GM19438 (cell line): ENCODE measurements around the gene KRT12.

Source experiments
- ATAC-seq: cut with Tn5 transposase; IDR thresholded peaks from one replicate; pipeline ENCODE4 v1.9.1; 2021; ENCODE audit warnings: low read depth; ENCODE audit not compliant: unreplicated experiment

Gene KRT12

DNA sequence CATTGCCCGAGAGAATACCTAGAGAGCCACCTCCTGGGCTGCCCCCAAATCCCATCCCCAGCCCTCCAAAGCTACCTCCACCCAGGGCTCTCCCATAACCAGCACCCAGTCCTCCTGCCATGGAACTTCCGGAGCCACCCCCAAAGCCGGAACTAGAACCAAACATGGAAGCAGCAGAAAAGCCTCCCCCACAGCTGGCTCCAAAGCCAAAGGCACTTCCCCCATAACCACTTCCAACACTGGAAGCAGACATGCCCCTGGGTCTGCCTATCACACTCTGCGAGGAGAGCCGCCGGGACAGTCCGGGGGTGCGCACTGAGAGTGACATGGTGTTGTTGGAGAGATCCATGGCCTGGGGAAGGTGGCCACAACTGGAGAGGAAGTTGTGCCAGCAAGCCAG is at the start of gene KRT12:
Gene KRT12 (minus strand): TSS at position 386 of the 400 bp plus-strand sequence. CDS start 37 bp downstream, at position 349.
- ATAC-seq = no peak

DNA sequence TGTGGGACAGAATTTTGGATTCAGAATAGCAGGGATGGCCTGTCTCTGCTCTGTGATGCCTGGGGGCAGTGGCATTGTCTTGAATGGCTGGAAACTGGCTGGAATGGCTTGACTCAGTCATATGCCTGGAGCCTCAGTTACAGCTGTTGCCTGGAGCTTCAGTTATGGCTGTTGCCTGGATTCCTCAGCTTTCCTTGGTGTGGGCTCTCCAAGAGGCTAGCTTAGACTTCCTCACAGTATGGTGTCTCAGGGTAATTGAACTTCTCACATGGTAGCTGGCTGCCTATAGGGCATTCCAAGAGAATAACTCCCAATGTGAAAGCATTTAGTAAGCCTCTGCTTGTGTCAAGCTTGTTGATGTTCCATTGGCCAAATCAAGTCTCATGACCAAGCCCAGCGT is 49.3 kb upstream of the KRT12 start:
- ATAC-seq = no peak

DNA sequence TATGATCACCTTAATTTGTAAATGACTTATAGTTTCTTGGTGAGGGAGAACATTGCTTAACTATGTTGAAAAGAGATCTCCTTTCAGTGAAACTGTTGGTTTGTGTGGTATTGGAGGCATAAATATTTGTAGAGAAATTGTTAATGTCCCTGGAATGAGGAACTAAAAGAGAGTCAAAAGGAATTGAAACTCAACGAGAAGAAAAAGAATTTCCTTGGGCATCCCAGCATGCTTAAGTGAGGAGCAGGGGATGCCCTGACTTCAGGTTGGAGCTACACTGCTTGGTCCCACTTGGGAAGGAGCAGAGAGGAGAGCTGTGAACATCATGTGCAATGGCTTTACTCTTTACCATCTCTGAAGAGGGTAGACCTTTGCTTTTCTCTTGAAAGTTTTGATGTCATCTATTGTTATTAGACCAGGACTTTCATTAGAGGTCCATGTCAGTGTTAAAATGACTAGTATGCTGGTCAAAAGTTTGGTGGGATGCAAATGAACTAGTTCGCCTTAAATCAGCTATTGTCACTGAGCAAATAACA is 48.8 kb upstream of the KRT12 start:
- ATAC-seq = no peak

DNA sequence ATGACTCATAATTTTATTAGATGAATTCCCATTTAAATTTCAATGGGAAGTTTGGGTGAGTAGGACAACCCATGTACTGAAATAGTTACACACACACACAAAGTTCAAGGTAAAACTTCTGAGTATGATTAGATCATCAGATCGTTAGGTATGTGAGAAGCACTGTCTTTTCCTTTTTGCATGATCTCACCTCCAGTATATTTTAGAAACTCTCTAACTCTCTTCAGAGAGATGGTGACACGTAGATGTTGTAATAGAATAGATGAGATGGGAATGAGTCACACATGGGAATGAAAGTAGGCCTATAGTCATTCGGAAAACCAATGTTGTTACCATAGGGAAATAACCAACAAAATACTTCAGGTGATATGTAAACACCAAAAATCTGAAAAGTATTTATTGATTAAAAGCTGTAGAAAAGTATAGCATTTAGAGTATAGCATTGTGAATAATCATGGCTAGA is 48.2 kb upstream of the KRT12 start:
- ATAC-seq = no peak

DNA sequence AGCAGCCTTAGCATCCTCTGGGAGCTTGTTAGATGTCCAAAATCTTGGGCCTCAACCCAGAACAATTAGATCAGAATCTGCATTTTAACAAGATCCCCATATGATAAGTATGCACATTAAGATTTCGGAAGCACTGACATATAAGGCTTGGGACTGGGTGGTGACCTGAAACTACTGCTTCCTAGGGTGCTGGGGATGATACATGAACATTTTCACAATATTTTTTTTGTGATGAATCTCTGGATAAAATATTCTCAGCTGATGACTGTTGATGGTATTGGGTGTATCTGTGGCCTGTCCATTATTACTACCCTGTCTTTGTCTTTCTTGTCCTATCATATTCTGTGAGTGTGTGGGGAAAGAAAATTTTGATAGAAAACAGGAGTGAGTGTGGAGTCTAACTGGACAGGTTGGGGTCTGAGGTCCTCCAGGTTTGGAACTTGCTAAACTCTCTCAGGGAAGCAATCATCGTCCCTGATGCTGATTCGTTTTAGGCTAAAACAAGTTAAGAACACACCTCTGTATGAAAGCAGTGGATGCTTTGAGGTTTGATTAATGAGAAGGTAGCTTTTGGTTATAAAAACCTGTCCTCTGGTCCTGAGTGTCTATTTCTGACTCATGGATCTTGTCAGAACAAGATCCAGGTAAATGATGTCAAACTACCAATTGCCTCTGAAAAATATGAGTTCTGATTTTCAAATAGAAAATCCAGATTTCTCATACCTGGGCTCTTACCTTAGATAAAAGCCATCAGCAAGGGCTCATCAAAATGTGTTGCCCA is 47.2 kb upstream of the KRT12 start:
- no peak for ATAC-seq

DNA sequence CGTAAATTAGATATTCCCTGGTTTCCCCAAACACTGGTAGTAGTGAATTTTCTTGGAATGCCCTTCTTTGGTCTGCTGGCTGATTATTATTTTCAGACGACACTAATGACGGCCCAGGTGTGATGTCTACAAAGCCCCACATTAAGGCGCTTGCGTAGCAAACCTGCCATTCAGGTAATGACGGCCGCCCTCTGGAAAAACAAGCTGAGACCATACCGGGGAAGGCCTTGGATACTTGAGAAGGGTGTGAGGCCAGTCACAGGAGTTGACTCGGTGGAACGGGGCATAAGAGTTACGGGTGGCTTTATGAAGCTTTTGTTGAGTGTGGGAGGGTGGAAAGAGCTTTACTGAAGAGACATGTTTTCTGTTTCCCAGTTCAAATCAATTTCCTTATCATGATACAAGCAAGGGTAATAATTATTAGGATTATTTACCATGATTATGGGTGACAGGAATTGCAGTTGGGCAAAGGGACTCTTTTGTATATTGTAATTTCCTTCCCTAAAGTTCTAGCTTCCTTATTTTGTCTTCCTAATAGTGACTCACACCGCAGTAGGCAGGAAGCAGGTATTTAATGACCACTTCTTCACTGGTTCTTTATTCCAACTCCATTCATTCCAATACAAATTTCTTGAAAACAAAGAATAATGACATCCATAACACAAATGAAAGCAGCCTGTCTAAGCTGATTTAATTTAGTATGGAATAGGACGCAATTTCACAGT is 45.6 kb upstream of the KRT12 start:
- no peak for ATAC-seq

DNA sequence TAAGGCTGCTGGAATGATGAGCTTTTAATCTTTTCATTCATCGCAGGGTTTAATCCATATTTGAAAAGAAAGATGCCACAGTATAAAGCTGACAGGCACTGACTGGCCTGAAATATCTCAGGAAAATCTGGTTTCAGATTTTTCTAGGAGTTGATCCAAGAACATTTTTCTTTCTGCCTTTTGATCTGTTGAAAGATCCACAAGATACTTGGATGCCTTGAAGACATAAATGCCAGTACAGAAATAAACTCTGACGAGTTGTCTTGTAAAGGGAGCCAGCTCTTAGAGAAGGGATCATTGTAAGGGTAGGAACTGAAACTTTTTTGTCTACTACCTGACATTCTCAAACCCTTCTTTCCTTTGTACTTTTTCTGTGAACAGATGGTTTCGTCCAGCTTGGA is 43.4 kb upstream of the KRT12 start:
- ATAC-seq = no peak

DNA sequence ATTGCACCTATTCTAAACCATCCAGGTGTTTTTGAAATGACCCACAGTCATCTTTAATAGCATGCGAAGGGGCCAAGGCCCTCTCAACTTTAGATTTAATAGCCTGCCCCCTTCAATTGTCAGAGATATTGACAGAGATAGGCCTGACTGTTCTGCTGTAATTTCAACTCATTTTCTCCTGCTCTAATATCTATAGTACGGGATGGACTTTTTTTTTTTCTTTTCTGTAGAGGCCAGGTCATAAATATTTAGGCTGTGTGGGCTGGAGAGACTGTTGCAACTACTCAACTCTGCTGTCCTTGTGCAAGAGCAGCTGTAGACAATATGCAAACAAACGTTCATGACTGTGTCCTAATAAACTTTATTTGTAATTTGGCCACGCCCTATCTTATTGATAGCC is 42.7 kb upstream of the KRT12 start:
- no peak for ATAC-seq

DNA sequence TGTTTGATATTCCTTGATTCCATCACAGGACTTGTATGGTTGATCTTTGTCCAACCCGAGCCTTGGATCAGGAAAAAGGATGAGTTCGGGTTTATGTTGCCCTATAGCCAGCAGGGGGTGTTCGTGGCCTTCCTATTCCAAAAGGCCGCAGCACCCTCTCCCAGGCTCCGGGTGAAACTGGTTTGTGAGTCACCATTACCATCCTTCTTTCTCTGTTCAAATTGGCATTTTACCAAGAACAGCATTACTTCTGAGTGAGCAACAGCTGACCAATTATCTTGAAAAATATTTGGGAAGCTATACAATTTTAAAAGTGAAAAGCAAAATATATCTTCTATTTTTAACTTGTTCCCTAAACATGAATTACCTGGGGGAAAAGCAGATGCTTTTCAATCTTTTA is 42.3 kb upstream of the KRT12 start:
- no peak for ATAC-seq

DNA sequence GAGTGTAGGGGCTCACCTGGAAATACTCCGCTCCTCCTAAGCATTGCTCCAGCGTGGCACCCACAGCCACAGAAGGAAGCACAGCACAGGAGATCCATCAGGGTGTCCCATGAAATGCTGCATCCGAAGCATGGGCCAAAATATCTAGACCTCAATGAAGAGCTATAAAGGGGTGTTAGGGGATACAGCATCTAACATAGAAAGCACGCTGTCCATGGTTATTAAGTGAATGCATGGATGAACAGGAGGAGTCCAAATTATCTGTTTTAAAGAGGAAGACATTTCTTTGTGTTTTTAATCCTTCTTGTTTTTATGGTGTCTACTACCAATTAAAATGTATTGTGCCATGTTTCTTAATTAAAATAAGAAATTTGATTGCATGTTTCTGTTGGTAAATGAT is 39.6 kb upstream of the KRT12 start:
- ATAC-seq = no peak

DNA sequence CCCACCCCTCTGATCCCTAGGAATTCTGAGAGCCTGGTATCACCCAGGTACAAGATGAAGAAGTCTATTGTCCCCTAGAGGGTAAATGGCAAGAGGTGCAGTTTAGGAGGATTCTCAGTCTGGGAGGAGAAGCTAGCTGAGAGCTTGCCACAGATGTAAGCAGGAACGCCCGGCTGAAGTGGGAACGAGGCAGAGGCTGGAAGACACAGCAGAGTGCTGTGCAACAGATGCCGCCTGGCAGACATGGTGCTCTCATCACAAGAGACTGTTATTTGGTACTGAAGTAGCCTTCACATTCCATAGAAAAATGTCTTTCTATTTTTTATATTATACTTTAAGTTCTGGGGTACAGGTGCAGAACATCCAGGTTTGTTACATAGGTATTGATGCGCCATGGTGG is 38.3 kb upstream of the KRT12 start:
- ATAC-seq = no peak

DNA sequence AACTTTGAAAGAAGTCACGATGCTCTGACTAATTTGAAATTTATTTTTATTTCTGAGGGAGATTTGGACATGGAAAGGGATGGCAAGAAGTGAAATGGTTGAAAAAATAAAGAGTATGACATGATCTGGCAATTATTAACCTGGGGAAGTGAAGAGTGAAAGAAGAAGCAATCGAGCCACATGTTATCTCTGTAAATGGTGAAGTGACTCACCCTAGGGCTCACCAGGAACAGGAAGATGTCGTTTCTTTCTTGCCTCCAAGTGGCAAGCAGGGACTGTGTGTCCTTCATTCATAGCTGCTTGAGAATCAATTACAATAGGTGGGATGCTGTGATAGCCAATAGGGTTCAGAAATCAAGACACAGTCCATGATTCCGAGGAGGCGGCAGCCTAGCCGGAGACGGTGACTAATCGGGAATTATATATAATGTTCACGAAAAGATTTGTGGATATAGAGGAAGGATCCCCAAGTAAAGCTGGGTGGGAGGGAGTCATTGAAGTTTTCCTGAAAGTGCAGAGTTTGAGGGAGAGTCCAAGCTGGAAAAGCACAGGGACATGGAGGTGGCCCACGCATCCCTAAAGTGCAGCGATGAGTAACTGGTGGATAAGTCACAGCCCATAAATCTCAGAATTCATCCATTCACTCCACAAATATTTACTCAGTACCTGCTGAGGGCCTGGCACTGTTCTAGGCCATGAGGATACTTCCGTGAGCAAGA is 36.3 kb upstream of the KRT12 start:
- ATAC-seq = no peak

DNA sequence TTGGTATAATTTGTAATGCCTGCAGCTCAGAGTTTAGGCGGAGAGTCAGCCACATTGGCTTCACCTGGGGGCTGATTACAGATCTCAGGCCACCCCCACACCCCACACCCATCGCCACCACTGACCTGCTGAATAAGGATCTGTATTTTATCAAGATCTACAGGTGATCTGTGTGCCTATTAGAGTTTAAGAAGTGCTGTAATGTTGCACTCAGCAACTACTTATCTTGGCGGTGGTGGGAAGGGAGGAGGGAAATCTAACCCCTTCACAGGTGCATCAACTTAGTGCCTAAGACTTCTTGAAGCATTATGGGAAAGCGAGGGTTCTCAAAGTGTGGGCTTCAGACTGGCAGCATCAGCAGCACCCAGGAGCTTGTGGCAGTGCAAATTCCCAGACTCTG is 35.5 kb upstream of the KRT12 start:
- no peak for ATAC-seq

DNA sequence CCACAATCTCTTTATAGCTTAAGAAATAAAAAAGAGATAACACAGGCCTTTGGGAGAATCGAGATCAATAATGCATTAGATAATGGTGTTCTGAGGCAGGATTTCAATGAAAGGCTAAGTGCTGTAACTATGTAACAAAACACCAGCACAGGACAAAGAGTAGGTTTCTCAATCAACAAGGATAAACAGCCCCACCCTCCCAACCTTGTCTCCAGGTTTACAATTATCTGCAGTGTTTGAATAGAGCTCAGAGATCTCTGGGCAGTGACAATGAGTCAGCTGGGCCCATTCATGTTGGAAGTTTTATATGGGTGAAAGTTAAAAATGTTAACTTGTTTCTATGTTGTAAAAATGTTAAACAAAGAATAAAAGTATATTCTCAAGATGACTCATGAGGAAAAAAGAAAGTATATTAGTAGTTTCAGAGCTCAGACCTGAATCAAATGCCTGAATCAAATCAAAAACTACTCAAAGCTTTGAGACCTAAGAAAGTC is 35.0 kb upstream of the KRT12 start:
- no peak for ATAC-seq

DNA sequence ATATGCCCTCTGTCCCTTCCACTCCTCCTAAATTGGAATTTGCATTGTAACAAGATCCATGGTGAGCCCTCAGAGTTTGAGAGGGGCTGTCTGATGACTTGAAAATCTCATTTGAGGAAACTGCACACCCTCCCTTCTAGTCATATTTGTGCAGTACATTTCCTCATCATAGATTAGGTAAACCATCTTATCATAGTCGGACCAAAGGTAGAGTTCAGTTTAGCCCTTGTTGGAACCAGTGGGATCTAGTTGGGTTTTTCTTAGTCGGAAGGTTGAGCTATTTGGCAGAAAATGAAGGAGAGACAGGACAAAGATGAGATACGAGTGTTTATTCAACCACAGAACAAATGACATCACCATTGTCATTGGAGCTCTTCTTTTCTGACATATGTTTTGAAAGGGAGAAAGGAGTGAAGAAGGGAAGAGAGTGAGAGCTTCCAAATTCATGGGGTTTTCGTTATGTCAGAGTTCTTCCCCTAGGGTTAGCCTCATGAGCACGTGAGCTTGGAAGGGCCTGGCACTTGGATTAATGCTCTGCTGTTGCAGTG is 33.9 kb upstream of the KRT12 start:
- no peak for ATAC-seq

DNA sequence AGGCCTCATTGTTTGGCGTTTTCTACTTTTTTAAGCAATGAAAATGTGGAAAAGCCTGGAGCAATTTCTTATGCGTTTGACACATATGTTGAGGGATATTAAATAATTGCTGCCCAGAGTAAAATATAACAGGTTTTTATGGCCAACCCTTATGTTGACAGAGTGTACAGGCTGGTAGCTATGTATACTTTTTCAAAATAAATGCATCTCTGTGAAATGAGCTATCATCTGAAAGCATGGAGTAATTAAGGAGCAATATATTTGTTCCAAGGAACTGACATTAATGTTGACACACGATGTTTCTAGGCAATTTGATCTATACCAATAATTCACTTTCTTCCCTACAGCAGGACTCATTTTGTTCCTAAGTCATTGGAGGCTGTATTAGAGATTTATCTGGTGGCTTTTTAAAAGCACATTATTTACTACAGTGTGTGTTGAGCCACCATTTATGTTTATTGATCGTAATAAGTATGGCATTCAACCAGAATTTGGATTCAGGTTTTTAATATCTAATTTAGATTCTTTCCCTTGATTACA is 30.0 kb upstream of the KRT12 start:
- ATAC-seq = no peak

DNA sequence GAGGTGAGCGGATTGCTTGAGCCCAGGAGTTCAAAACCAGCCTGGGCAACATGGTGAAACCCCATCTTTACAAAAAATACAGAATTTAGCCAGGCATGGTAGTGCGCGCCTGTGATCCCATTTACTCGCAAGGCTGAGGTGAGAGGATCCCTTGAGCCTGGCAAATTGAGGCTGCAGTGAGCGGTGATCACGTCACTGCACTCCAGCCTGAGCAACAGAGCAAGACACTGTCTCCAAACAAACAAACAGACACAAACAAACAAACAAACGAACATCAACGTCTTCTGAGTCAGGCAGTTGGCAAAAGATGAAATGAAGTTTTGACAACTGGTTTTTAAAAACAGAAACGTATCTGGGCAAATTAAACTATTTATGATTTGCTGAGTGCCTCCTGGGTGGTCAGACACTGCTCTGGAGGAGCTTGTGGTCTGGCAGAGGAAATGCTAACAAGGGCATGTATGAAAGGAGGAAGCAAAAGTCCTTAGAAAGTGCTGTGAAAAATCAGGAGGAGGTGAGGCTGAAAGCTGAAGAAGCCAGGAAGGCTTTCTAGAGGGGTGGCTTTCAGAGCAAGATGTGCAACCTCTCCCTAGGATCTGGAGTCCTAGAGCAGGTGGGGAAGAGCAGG is 28.2 kb upstream of the KRT12 start:
- no peak for ATAC-seq

DNA sequence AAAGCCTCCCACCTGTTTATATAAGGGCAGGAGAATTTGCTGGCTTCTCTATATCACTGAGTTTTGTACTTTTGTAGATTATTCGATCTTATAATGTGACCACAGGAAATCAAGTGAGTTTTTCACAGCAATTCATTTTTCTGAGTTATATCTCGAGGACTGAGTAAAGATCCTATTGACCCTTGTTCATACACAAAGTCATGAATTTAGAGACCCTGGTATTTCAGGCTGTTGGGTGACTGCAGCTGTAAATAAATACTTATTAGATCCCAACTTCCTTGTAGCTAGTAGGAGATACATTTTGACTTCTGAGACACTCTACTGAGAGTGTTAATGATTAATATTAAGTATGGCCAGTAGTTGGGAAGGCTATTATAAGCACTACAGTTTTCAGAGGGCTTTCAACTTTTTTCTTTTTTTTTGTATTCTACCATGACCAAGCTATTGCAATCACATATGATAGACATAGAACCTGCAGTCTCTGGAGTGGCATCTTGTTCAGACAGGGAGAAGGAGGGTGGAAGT is 21.2 kb upstream of the KRT12 start:
- ATAC-seq = no peak

DNA sequence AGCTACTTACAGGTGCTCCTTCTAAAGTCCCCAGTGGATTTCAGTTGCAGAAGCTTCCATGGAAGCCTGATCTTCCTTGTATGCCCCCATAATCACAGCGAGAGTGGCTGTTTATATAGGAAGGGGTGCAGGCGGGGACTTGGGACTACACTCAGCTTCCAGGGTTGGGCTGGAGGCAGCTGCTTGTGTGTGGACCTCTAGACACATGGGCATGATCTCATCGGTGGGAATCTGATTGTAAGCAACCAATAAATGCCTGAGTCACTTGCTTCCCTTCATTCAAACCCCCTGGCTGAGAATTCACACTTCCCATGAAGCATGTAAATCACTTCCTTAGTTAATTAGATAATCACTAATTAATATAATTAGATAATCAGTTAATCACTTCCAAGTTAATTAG is 19.1 kb upstream of the KRT12 start:
- no peak for ATAC-seq
